VCaP (cell line): ENCODE measurements around the gene KDM3B.

ENCODE experiments used
- H3K27ac ChIP-seq: fragments of 450-650 bp; 2 replicates; pipeline ENCODE4 v1.5.1; 2017
- CTCF ChIP-seq: fragments of 450-650 bp; conservative IDR thresholded peaks from 2 replicates; pipeline ENCODE4 v1.5.1; 2017; ENCODE audit warnings: mild to moderate bottlenecking, moderate library complexity

KDM3B gene

GRCh38 chr5:138364576-138364975 is 12.1 kb downstream of the KDM3B start:
- TF ChIP-seq CTCF, result no peak
- H3K27ac ChIP-seq, result no peak overlapping the region

GRCh38 chr5:138366632-138367382 is 14.3 kb downstream of the KDM3B start:
- no peak for TF ChIP-seq CTCF

GRCh38 chr5:138369261-138369660 is 16.8 kb downstream of the KDM3B start:
- TF ChIP-seq CTCF, result no peak
- H3K27ac ChIP-seq, result no peak overlapping the region

More at GRCh38 chr5:138366632-138367382, 14.3 kb downstream of the KDM3B start:
- H3K27ac ChIP-seq, result peak overlapping the region; percentile 36

DNA sequence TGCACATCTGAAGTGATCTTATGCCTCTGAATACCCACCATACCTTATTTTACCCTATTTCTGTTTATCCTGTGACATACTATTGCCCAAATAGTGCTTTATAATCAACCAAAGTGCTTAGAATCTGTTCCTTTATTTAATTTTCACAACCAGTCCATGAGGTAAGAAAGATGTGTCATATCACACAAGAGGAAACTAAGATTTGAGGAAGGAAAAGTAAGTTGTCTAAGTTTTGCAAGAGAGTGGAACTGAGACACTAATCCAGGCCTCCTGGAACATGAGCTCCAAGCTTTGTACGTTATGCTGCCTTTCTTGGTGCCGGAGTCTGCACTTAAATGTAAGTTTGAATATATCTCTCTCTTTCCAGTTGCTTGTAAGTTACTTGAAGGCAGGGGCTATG is 17.2 kb downstream of the KDM3B start:
- TF ChIP-seq CTCF, result no peak
- no peak overlapping the region for H3K27ac ChIP-seq

GRCh38 chr5:138370537-138370936 is 18.1 kb downstream of the KDM3B start:
- H3K27ac ChIP-seq, result no peak overlapping the region

GRCh38 chr5:138371454-138371853 is 19.0 kb downstream of the KDM3B start:
- H3K27ac ChIP-seq, result no peak overlapping the region
- no peak for TF ChIP-seq CTCF

More at GRCh38 chr5:138370537-138370936, 18.1 kb downstream of the KDM3B start:
- no peak for TF ChIP-seq CTCF

DNA sequence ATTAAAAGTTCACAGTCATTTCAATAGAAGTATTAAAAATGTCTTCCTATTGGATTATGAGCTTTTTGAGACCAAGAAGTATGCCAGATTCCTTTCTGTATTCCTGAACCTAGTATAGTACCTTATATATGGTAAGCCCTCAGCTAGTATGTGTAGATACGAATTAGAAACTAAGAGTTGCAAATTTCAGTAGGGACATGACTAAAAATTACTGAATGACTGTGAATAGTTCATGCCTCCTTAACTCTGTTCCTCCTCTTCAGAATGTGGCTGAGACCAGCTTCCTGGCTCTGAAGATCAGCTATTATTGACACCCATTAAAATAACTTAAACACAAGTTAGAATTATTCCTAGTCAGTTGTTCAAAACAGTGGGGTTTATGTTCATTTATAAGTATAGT is 19.7 kb downstream of the KDM3B start:
- no peak for TF ChIP-seq CTCF
- H3K27ac ChIP-seq, result no peak overlapping the region
